Neuronal stem cell (in vitro differentiated cells): ENCODE data around the gene TMEM243.
A peak's percentile ranks its signal among the peaks of the same experiment; 100 is the strongest.

Experiments used
- DNase-seq: peaks from one replicate; pipeline ENCODE4 v3.0.0-alpha.2; 2013; ENCODE audit warnings: low spot score
- H2AFZ ChIP-seq: one replicate; pipeline ENCODE4 v1.6.1; 2013; ENCODE audit warnings: mild to moderate bottlenecking, low read length, inconsistent platforms
- H2AK5ac ChIP-seq: 2 replicates; pipeline ENCODE4 v1.6.1; 2013; ENCODE audit warnings: low read depth, mild to moderate bottlenecking, inconsistent platforms, low read length, moderate library complexity, mixed read lengths
- H2BK120ac ChIP-seq: 2 replicates; pipeline ENCODE4 v1.6.1; 2013; ENCODE audit warnings: low read depth, mild to moderate bottlenecking, inconsistent platforms, low read length, moderate library complexity, mixed read lengths
- H2BK12ac ChIP-seq: one replicate; pipeline ENCODE4 v1.6.1; 2013; ENCODE audit warnings: low read length, inconsistent platforms
- H2BK15ac ChIP-seq: 2 replicates; pipeline ENCODE4 v1.6.1; 2013; ENCODE audit warnings: mild to moderate bottlenecking, low read length, inconsistent platforms, mixed read lengths
- H2BK5ac ChIP-seq: one replicate; pipeline ENCODE4 v1.6.1; 2013; ENCODE audit warnings: inconsistent platforms, mild to moderate bottlenecking, low read length, moderate library complexity
- H3K14ac ChIP-seq: one replicate; pipeline ENCODE4 v1.6.1; 2013; ENCODE audit warnings: low read length, inconsistent platforms
- H3K18ac ChIP-seq: 2 replicates; pipeline ENCODE4 v1.6.1; 2013; ENCODE audit warnings: low read length, inconsistent platforms
- H3K23ac ChIP-seq: 2 replicates; pipeline ENCODE4 v1.6.1; 2013; ENCODE audit warnings: low read depth, mild to moderate bottlenecking, mixed read lengths, low read length, inconsistent platforms; ENCODE audit not compliant: poor library complexity
- H3K27ac ChIP-seq: replicated peaks from 3 replicates; pipeline ENCODE4 v1.5.1; 2013; ENCODE audit warnings: low read length, inconsistent platforms
- H3K27me3 ChIP-seq, 3 experiments: 2 replicates each; pipeline ENCODE4 v1.6.1; 2013; ENCODE audit warnings: low read length in 3 of 3, mild to moderate bottlenecking in 2 of 3, inconsistent platforms in 1 of 3, low read depth in 1 of 3, mixed read lengths in 1 of 3, moderate library complexity in 1 of 3; ENCODE audit not compliant: control insufficient read depth in 3 of 3, insufficient read depth in 3 of 3
- H3K36me3 ChIP-seq, 2 donors: replicated peaks in 1 of 2; 2 replicates each; pipeline ENCODE4 v1.6.1; 2013; ENCODE audit warnings: low read length in 2 of 2; ENCODE audit not compliant: control insufficient read depth in 2 of 2, insufficient read depth in 2 of 2
- H3K4ac ChIP-seq: 2 replicates; pipeline ENCODE4 v1.6.1; 2013; ENCODE audit warnings: inconsistent platforms, mild to moderate bottlenecking, low read length, moderate library complexity
- H3K4me1 ChIP-seq, 2 donors: 1 replicate in 1 of 2; 2 replicates in 1 of 2; pipeline ENCODE4 v1.6.1; 2013; ENCODE audit warnings: low read length in 2 of 2, low read depth in 1 of 2; ENCODE audit not compliant: control insufficient read depth in 2 of 2, insufficient read depth in 1 of 2
- H3K4me2 ChIP-seq: one replicate; pipeline ENCODE4 v1.6.1; 2013; ENCODE audit warnings: mild to moderate bottlenecking, low read length, inconsistent platforms; ENCODE audit not compliant: insufficient read depth, poor library complexity, severe bottlenecking
- H3K4me3 ChIP-seq, 2 donors: 2 replicates each; pipeline ENCODE4 v1.5.1; 2013; ENCODE audit warnings: low read length in 2 of 2, mild to moderate bottlenecking in 2 of 2, inconsistent platforms in 1 of 2, moderate library complexity in 1 of 2
- H3K79me1 ChIP-seq: one replicate; pipeline ENCODE4 v1.6.1; 2013; ENCODE audit warnings: low read depth, mild to moderate bottlenecking, inconsistent platforms, low read length, moderate library complexity
- H3K9ac ChIP-seq: one replicate; pipeline ENCODE4 v1.6.1; 2013; ENCODE audit warnings: mild to moderate bottlenecking, low read depth, low read length, inconsistent platforms; ENCODE audit not compliant: poor library complexity
- H3K9me3 ChIP-seq, 2 donors: replicated peaks in 1 of 2; 2 replicates each; pipeline versions ENCODE3 to v1.6.1; 2013; ENCODE audit warnings: low read length in 2 of 2, mild to moderate bottlenecking in 2 of 2, inconsistent platforms in 1 of 2, low read depth in 1 of 2, mixed read lengths in 1 of 2, moderate library complexity in 1 of 2; ENCODE audit not compliant: control insufficient read depth in 2 of 2, insufficient read depth in 1 of 2
- H4K8ac ChIP-seq: one replicate; pipeline ENCODE4 v1.6.1; 2013; ENCODE audit warnings: low read depth, mild to moderate bottlenecking, inconsistent platforms, low read length, moderate library complexity
- H4K91ac ChIP-seq: one replicate; pipeline ENCODE4 v1.6.1; 2013; ENCODE audit warnings: low read length, low read depth, mild to moderate bottlenecking, inconsistent platforms; ENCODE audit not compliant: poor library complexity
- WGBS, 2 donors: extraction: QIAGEN DNeasy Blood & Tissue Kit; methylation state at CpG; one replicate each; pipeline ENCODE4 v1.1.7; 2013; ENCODE audit warnings: missing lambda C conversion rate in 2 of 2, mixed read lengths in 1 of 2; ENCODE audit not compliant: insufficient read length in 2 of 2, insufficient replicate concordance in 1 of 2; ENCODE audit errors: extremely low coverage in 2 of 2; 5-methylcytosine and 5-hydroxymethylcytosine counted together

Gene TMEM243

GRCh38 chr7:87156709-87157108 is 62.8 kb downstream of the TMEM243 start:
- Histone ChIP-seq H2BK15ac (no peak overlapping the region), H3K27me3 (no peaks in the 10 kb centered on the region), H3K18ac (no peak overlapping the region), H3K4me3 (no peak overlapping the region), H3K9ac (no peak overlapping the region), H2BK120ac (no peak overlapping the region), H3K23ac (no peak overlapping the region), H3K4me2 (no peak overlapping the region), H3K79me1 (no peaks in the 10 kb centered on the region), H2AFZ (no peak overlapping the region), H3K14ac (no peak overlapping the region), H2AK5ac (no peak overlapping the region), H3K27ac (no peak overlapping the region), H3K4me1 (peaks cover 0 to 12% of the 10 kb centered on the region in 2 donors), H2BK5ac (no peak overlapping the region), H4K8ac (no peak overlapping the region), H3K9me3 (no peaks in the 10 kb centered on the region), H2BK12ac (no peak overlapping the region), H3K4ac (no peak overlapping the region), H4K91ac (no peak overlapping the region), H3K36me3 (peaks cover 0 to 63% of the 10 kb centered on the region in 2 donors)
- WGBS, 2 donors: 100% methylated on average over 1 of the region's 2 CpGs; no CpG with 5 or more reads in 1 of the 2 donors
- no peak for DNase-seq

GRCh38 chr7:87155788-87156187 is 63.7 kb downstream of the TMEM243 start:
- H3K36me3 ChIP-seq: peaks cover 0 to 60% of the 10 kb centered on the region in 2 donors
- no peak overlapping the region for H2AK5ac ChIP-seq
- H2BK120ac ChIP-seq: no peak overlapping the region
- no peak overlapping the region for H3K4me3 ChIP-seq
- H3K4ac ChIP-seq: no peak overlapping the region
- no peak overlapping the region for H3K27ac ChIP-seq
- no peak overlapping the region for H3K4me2 ChIP-seq
- no CpG with 5 or more reads among the region's 3 CpGs for WGBS, 2 donors
- H3K9me3 ChIP-seq: no peaks in the 10 kb centered on the region
- no peak overlapping the region for H2BK12ac ChIP-seq
- no peak overlapping the region for H4K8ac ChIP-seq
- H3K79me1 ChIP-seq: no peaks in the 10 kb centered on the region
- H2AFZ ChIP-seq: no peak overlapping the region
- H3K18ac ChIP-seq: no peak overlapping the region
- no peak overlapping the region for H2BK5ac ChIP-seq
- H3K4me1 ChIP-seq: peaks cover 0 to 12% of the 10 kb centered on the region in 2 donors
- no peak overlapping the region for H2BK15ac ChIP-seq
- no peaks in the 10 kb centered on the region for H3K27me3 ChIP-seq
- H3K14ac ChIP-seq: no peak overlapping the region
- no peak overlapping the region for H3K9ac ChIP-seq
- no peak overlapping the region for H4K91ac ChIP-seq
- DNase-seq: no peak
- H3K23ac ChIP-seq: no peak overlapping the region

GRCh38 chr7:87154569-87154968 is 65.0 kb downstream of the TMEM243 start:
- H2AK5ac ChIP-seq: no peak overlapping the region
- no peak overlapping the region for H2BK12ac ChIP-seq
- no CpG with 5 or more reads among the region's 3 CpGs for WGBS, 2 donors
- no peak overlapping the region for H3K18ac ChIP-seq
- no peaks in the 10 kb centered on the region for H3K9me3 ChIP-seq
- no peak overlapping the region for H2AFZ ChIP-seq
- H3K4me2 ChIP-seq: no peak overlapping the region
- H4K91ac ChIP-seq: no peak overlapping the region
- H3K27ac ChIP-seq: no peak overlapping the region
- no peak overlapping the region for H2BK5ac ChIP-seq
- H3K4me1 ChIP-seq: peaks cover 0 to 12% of the 10 kb centered on the region in 2 donors
- H3K9ac ChIP-seq: no peak overlapping the region
- H3K27me3 ChIP-seq: no peaks in the 10 kb centered on the region
- H3K79me1 ChIP-seq: no peaks in the 10 kb centered on the region
- peaks cover 0 to 49% of the 10 kb centered on the region in 2 donors for H3K36me3 ChIP-seq
- no peak overlapping the region for H3K23ac ChIP-seq
- H4K8ac ChIP-seq: no peak overlapping the region
- peak overlapping the region in 1 of 2 donors; percentile 96 for H3K4me3 ChIP-seq
- no peak overlapping the region for H3K14ac ChIP-seq
- H2BK15ac ChIP-seq: no peak overlapping the region
- H3K4ac ChIP-seq: no peak overlapping the region
- no peak for DNase-seq
- H2BK120ac ChIP-seq: no peak overlapping the region

GRCh38 chr7:87154166-87154565 is 65.4 kb downstream of the TMEM243 start:
- H3K23ac ChIP-seq: no peak overlapping the region
- WGBS, 2 donors: no CpG with 5 or more reads among the region's 2 CpGs
- no peaks in the 10 kb centered on the region for H3K79me1 ChIP-seq
- no peak overlapping the region for H3K14ac ChIP-seq
- no peak overlapping the region for H4K91ac ChIP-seq
- H2BK120ac ChIP-seq: no peak overlapping the region
- H3K9me3 ChIP-seq: no peaks in the 10 kb centered on the region
- H3K4me3 ChIP-seq: peak overlapping the region in 1 of 2 donors; percentile 96
- H2AK5ac ChIP-seq: no peak overlapping the region
- H3K18ac ChIP-seq: no peak overlapping the region
- H3K27me3 ChIP-seq: no peaks in the 10 kb centered on the region
- no peak overlapping the region for H2AFZ ChIP-seq
- no peak for DNase-seq
- no peak overlapping the region for H3K4ac ChIP-seq
- no peak overlapping the region for H4K8ac ChIP-seq
- no peak overlapping the region for H3K9ac ChIP-seq
- H3K4me2 ChIP-seq: no peak overlapping the region
- H3K4me1 ChIP-seq: peaks cover 0 to 12% of the 10 kb centered on the region in 2 donors
- H2BK15ac ChIP-seq: no peak overlapping the region
- no peak overlapping the region for H2BK5ac ChIP-seq
- H3K36me3 ChIP-seq: peaks cover 0 to 45% of the 10 kb centered on the region in 2 donors
- H2BK12ac ChIP-seq: no peak overlapping the region
- no peak overlapping the region for H3K27ac ChIP-seq
